Renal cortex interstitium (tissue), 11 donors: ENCODE measurements around the gene DNM3. TPM values are rescaled to one million over a fixed set of nuclear protein-coding genes. Genes with fewer than 3 reads are reported as not detected.

Experiments
- DNase-seq, 11 donors: peaks; one replicate each; pipeline ENCODE4 v3.0.0-alpha.2; 2013; ENCODE audit warnings: low read depth in 9 of 11, low spot score in 4 of 11; ENCODE audit errors: extremely low read depth in 1 of 11
- polyA plus RNA-seq, 3 donors: library from polyadenylated mRNA; unstranded; fragments of 120-200 nt; gene quantifications; one replicate each; pipeline ENCODE4 v1.2.1, GENCODE V29; 2013; ENCODE audit not compliant: insufficient read length in 3 of 3

DNM3 gene
- polyA plus RNA-seq, 3 donors: 4.2 to 5.2 (median 4.8) TPM

GRCh38 chr1:172269644-172270043, 428.3 kb downstream of the DNM3 start:
- no peak for DNase-seq

- DNase-seq: no peak
Measured at GRCh38 chr1:172270605-172271004, 429.3 kb downstream of the DNM3 start.

DNA sequence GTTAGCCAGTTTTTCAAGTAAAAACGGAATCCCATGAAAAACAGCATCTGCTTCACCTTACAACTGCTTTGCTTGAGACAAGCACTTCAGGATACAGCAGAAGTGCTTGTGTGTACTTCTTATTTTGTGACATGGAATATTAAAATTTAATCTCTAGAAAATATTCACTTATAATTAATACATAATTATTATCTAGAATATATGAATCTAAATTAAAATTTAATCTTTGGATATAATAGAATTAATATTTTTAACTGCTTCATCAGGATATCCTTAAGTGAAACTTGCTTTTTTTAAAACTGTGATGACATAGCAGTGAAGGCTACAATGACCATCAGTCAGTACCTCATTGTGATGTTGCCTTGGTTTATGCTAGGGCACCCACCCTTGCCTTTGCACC, 430.8 kb downstream of the DNM3 start:
- DNase-seq: no peak

DNA sequence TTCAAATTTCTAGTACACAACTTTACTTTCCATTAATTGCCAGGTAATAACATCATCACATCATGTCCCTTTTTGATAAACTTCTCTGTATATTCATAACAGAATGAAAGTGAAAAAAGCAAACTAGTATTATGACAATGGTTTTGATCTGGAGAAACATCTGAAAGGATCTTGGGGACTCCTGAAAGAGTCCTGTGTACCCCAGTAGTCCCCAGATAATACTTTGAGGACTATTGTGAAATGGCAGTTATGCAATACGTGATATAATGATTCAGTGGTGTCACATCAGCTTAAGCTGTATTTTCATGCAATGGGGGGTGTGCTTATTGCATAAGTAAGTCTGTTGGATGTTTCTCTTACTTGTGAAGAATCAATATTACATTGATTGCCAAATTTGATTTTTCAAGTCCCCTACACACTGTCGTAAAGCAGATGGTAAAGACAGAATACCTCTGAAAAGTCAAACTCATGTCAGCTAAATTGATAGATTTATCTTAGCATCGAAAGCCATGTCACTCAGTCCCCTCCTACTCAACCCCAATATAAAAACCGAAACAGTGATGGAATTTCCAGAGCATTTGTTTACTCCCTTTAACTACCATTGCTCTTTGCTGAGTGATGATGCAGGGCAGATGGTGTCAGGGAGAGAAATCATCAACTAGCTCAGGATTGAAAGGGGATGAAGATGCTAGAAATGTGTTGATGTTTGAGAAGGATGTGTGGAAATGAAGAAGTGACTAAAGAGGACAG, 432.5 kb downstream of the DNM3 start:
- DNase-seq: no peak

GRCh38 chr1:172275478-172275877, 434.2 kb downstream of the DNM3 start:
- no peak for DNase-seq

- no peak for DNase-seq
Measured at GRCh38 chr1:172276120-172276818, 435.0 kb downstream of the DNM3 start.

DNA sequence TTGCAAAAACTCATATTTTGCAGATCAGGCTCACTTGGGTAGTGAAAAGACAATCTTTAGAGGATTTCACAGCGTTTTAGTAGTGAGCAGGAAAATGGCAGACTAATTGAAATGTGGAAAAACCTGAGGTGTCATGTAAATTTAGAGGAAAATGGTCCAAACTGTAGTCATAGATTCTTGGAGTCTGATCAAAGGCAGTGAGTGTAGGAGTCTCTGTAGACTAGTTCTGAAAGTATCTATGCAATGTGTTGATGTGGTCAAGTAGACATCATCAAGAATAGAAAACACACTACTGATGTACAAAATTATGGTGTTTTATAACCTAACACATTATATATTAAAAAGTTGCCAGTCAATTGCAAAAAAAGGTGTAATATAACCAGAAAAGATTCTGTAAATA, 436.0 kb downstream of the DNM3 start:
- DNase-seq: no peak

- no peak for DNase-seq
Measured at GRCh38 chr1:172277989-172278388, 436.7 kb downstream of the DNM3 start.

GRCh38 chr1:172278478-172278877, 437.2 kb downstream of the DNM3 start:
- DNase-seq: no peak

GRCh38 chr1:172279939-172280636, 438.8 kb downstream of the DNM3 start:
- DNase-seq: no peak

DNA sequence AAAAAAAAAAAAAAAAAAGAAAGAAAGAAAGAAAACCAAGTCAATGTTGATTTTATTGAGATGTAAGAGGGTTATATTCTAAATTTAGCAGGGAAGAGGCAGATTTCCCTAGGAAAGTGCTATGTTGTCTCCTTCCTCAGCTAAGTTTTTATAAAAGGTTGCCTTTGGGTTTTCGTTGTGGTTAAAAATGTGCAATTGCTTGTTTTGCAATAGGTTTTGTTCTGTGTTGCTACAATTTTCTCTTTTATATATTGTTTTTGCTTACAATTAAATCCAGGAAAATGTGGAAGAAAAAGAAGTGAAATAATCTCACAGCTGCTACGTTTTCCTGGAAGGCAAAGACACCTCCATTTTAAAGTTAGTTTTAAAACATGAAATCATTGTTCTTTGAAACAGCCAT, 442.5 kb downstream of the DNM3 start:
- DNase-seq: no peak

DNA sequence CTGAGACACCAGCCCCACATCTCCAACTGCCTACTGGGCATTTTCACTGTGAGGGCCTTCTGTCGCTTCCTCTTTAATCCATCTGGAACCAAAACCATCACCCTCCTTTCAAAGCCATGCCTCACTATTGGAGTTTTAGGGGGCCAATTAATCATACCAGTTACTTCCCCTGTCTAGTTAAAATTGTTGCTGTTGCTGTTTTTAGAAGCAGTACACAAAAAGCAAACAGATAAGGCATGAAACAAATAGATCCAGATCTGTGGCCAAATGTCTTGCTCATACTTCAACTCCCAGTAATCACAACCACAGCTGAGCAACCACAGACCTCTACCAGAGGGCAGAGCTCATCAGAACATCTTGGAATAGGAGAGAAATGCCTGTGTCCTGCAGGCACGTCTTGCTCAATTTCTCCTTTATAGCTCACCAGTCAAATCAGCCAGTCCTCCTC, 445.4 kb downstream of the DNM3 start:
- DNase-seq: no peak

DNA sequence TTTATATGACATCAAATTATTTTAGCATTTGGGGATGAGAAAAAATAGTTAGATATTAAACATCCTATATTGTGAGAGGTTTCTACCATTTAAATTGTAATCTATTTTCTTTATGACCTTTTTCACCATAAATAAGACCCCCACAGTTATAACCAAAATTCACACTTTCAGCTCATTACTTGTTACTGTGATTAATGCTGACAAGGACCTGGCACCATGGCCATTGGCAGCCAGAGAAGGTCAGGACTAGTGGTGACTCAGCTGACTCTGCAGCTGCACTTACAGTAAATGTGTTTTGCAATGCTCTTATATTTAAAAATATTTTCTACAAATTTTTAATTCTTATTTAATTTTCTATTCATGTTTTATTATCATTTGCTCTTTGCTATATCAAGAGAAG, 445.9 kb downstream of the DNM3 start:
- no peak for DNase-seq

- no peak for DNase-seq
Measured at GRCh38 chr1:172288581-172288980, 447.3 kb downstream of the DNM3 start.

GRCh38 chr1:172289448-172289847, 448.1 kb downstream of the DNM3 start:
- DNase-seq: no peak

- DNase-seq: no peak
Measured at GRCh38 chr1:172292840-172293239, 451.5 kb downstream of the DNM3 start.

DNA sequence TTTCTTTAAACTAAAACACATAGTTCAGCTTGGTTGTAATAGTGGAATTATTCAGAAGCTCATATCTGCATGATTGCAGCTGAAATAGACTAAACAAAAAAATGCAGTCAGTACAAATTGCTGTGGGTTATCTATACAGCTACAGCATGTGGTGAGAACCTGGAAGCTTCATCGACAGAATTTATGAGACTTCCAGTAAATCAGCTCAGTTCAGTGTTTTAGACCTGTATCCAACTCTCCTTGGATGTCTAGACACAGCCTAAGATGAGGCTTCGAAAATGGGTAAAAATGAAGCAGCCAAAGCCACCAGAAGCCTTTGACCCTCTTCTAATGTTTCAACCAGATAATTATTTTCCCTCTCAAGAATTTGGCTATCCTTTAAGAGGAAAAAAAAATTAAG, 452.1 kb downstream of the DNM3 start:
- DNase-seq: no peak

DNA sequence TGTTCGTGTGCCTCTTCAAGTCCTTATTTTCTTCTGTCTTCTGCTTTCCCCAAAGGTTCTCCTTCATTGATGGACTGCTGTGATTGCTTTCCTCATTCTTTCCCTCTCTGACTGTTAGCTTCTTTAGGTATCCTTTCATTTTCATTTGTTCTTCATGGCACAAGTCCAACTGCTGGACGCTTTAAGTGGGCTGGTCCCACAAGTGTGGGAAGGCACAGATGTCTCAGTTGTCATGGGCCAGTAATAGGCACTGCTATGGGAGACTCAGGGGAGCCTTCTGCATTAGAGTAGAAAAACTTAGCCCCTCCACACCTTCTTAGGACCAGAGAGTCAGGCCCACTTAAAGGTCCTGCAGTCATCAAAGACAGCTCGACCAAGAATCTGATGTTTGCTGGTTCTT, 456.8 kb downstream of the DNM3 start:
- DNase-seq: no peak

DNA sequence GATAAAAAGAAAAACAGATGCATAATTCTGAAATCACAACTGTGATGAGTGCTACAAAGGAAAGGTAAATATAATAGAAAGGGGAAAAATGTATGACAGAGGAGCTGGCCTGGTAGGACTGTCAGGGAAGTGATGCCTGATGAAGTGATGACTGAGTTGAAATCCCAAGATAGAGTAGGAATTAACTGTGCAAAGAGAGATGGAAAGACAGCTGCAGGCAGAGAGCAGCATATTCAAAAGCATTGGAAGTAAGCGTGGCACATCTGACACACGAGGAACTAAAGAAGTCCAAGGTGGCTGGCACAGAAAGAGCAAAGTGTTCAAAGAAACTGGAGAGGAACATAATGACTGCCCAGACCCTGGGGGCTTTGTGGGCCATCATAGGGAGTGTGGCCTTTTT, 457.6 kb downstream of the DNM3 start:
- DNase-seq: no peak

DNA sequence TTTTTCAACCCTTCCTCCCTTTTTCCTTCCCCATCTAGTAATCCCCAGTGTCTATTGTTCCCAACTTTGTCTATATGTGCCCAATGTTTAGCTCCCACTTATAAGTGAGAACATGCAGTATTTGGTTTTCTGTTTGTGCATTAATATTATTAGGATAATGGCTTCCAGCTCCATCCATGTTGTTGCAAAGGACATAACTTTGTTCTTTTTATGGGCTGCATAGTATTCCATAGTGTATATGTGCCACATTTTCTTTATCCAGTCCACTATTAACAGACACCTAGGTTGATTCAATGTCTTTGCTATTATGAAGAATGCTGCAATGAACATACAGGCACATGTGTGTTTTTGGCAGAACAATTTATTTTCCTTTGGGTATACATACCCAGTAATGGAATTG, 458.2 kb downstream of the DNM3 start:
- DNase-seq: no peak
